GM21619 (cell line): ENCODE measurements around the gene NHS.
"Not testable (repeated sequence)": the region's sequence is repeated elsewhere in the genome, so short reads cannot be mapped to it uniquely, and the experiment has no call there.

ENCODE experiments used
- ATAC-seq: cut with Tn5 transposase; IDR thresholded peaks from one replicate; pipeline ENCODE4 v1.9.1; 2021; ENCODE audit not compliant: unreplicated experiment

NHS gene

GRCh38 chrX:17544821-17545220 lies 169.8 kb downstream of the NHS start:
- no peak for ATAC-seq

GRCh38 chrX:17546356-17546755 lies 171.4 kb downstream of the NHS start:
- no peak for ATAC-seq

GRCh38 chrX:17547658-17548057 lies 172.7 kb downstream of the NHS start:
- ATAC-seq = peak; percentile 73

GRCh38 chrX:17549107-17549651 lies 174.2 kb downstream of the NHS start:
- no peak for ATAC-seq

- no peak for ATAC-seq
Observed at GRCh38 chrX:17550011-17550410, 175.0 kb downstream of the NHS start.

GRCh38 chrX:17552044-17552650 lies 177.1 kb downstream of the NHS start:
- ATAC-seq = no peak

GRCh38 chrX:17553469-17553868 lies 178.5 kb downstream of the NHS start:
- no peak for ATAC-seq

- no peak for ATAC-seq
Observed at GRCh38 chrX:17553961-17554482, 179.0 kb downstream of the NHS start.

GRCh38 chrX:17554914-17555313 lies 179.9 kb downstream of the NHS start:
- ATAC-seq = no peak

- no peak for ATAC-seq
Observed at GRCh38 chrX:17555846-17556245, 180.8 kb downstream of the NHS start.

- no peak for ATAC-seq
Observed at GRCh38 chrX:17559728-17560379, 184.9 kb downstream of the NHS start.

GRCh38 chrX:17560385-17560784 lies 185.4 kb downstream of the NHS start:
- ATAC-seq = no peak

GRCh38 chrX:17563076-17563475 lies 188.1 kb downstream of the NHS start:
- no peak for ATAC-seq

GRCh38 chrX:17563515-17563914 lies 188.5 kb downstream of the NHS start:
- no peak for ATAC-seq

GRCh38 chrX:17564689-17565409 lies 189.8 kb downstream of the NHS start:
- ATAC-seq = no peak

- no peak for ATAC-seq
Observed at GRCh38 chrX:17566740-17567139, 191.7 kb downstream of the NHS start.

- no peak for ATAC-seq
Observed at GRCh38 chrX:17567187-17567586, 192.2 kb downstream of the NHS start.

GRCh38 chrX:17567821-17568220 lies 192.8 kb downstream of the NHS start:
- ATAC-seq = no peak

GRCh38 chrX:17568804-17569203 lies 193.8 kb downstream of the NHS start:
- ATAC-seq = not testable (repeated sequence)

GRCh38 chrX:17579026-17579425 lies 204.0 kb downstream of the NHS start:
- ATAC-seq = no peak

- no peak for ATAC-seq
Observed at GRCh38 chrX:17580539-17581152, 205.6 kb downstream of the NHS start.
